HCT116 (cell line): ENCODE data around the gene SETD6. TPM values are rescaled to one million over a fixed set of nuclear protein-coding genes. Genes with fewer than 3 reads are reported as not detected.

Experiments
- ATAC-seq: fragments of 200-7000 bp; cut with Tn5 transposase; 2 replicates; pipeline ENCODE4 v1.9.1; 2020; ENCODE audit warnings: mild to moderate bottlenecking, moderate library complexity
- BruUV-seq: library from RNA; stranded (reverse); fragments of 400-500 nt; replicated peaks from 2 replicates; lab custom pipeline; 2021; lab: Mats Ljungman, UMichigan
- CTCF ChIA-PET: fragments of 300-600 bp; sonication (Branson Sonifier 250); formaldehyde crosslinking; loops from one replicate; lab custom pipeline; 2021; ENCODE audit warnings: antibody characterized with exemption; lab: Charles Lee
- POLR2A ChIA-PET: fragments of 300-600, 350-600 bp; sonication (Branson Sonifier 250); formaldehyde crosslinking; loops from one replicate; lab custom pipeline; 2021; ENCODE audit warnings: antibody characterized with exemption; lab: Charles Lee
- RAD21 ChIA-PET, 2 experiments: fragments of 300-600 bp; sonication (Branson Sonifier 250); formaldehyde crosslinking; loops; one replicate each; lab custom pipeline; 2023; ENCODE audit warnings: low total read pairs in 2 of 2; ENCODE audit not compliant: uncharacterized antibody in 2 of 2, unreplicated experiment in 2 of 2, low non-redundant PET in 1 of 2; lab: Charles Lee
- DNase-seq: peaks from one replicate; pipeline ENCODE4 v3.0.0-alpha.2; 2010; ENCODE audit warnings: low read depth, low spot score
- H2AFZ ChIP-seq: fragments of 200-600 bp; shearing (Covaris generic), sonication (generic); 2 replicates; pipeline ENCODE4 v1.6.1; 2017; ENCODE audit warnings: low read depth, mixed run types, mixed read lengths, antibody characterized with exemption, low read length; ENCODE audit not compliant: poor library complexity, severe bottlenecking
- H3K27ac ChIP-seq: 2 replicates; pipeline ENCODE4 v1.5.1; 2012; ENCODE audit warnings: low read depth, low read length
- H3K27me3 ChIP-seq: fragments of 200-600 bp; sonication (generic); 2 replicates; pipeline ENCODE4 v1.6.1; 2016; ENCODE audit warnings: mixed run types, low read length, mixed read lengths; ENCODE audit not compliant: insufficient read depth
- H3K36me3 ChIP-seq, 2 experiments: fragments of 200-500 bp in 1 of 2; fragments of 200-600 bp in 1 of 2; sonication (Bioruptor generic) in 1 of 2; sonication (generic) in 1 of 2; 2 replicates each; pipeline versions ENCODE4 v1.5.1 to v1.6.1; 2014 to 2016; ENCODE audit warnings: low read length in 2 of 2, inconsistent platforms in 1 of 2, mixed read lengths in 1 of 2, mixed run types in 1 of 2; ENCODE audit not compliant: insufficient read depth in 2 of 2, control insufficient read depth in 1 of 2
- H3K4me1 ChIP-seq, 2 experiments: fragments of 200-600 bp in 1 of 2; sonication (generic) in 1 of 2; 2 replicates each; pipeline versions ENCODE4 v1.5.1 to v1.6.1; 2012 to 2017; ENCODE audit warnings: low read length in 2 of 2, inconsistent platforms in 1 of 2, mild to moderate bottlenecking in 1 of 2, mixed read lengths in 1 of 2, mixed run types in 1 of 2, moderate library complexity in 1 of 2; ENCODE audit not compliant: insufficient read depth in 2 of 2, control insufficient read depth in 1 of 2
- H3K4me2 ChIP-seq: fragments of 200-600 bp; sonication (generic); 2 replicates; pipeline ENCODE4 v1.6.1; 2017; ENCODE audit warnings: mixed run types, low read length, mixed read lengths
- H3K4me3 ChIP-seq, 2 experiments: fragments of 200-600 bp in 1 of 2; sonication (generic) in 1 of 2; replicated peaks in 1 of 2; 2 replicates each; pipeline ENCODE4 v1.5.1; 2011 to 2016; ENCODE audit warnings: low read length in 2 of 2, control low read depth in 1 of 2, low read depth in 1 of 2, mild to moderate bottlenecking in 1 of 2, mixed read lengths in 1 of 2, mixed run types in 1 of 2
- H3K79me2 ChIP-seq: fragments of 200-600 bp; sonication (generic); 2 replicates; pipeline ENCODE4 v1.6.1; 2017; ENCODE audit warnings: mild to moderate bottlenecking, mixed run types, low read length, moderate library complexity, mixed read lengths; ENCODE audit not compliant: insufficient read depth
- H3K9ac ChIP-seq: fragments of 200-600 bp; sonication (generic); 2 replicates; pipeline ENCODE4 v1.6.1; 2016; ENCODE audit warnings: low read length, mixed read lengths
- H3K9me2 ChIP-seq: fragments of 200-600 bp; sonication (generic), shearing (Covaris generic); 2 replicates; pipeline ENCODE4 v1.6.1; 2017; ENCODE audit warnings: mixed run types, mild to moderate bottlenecking, moderate library complexity; ENCODE audit not compliant: insufficient read depth
- H3K9me3 ChIP-seq, 2 experiments: fragments of 200-500 bp in 1 of 2; fragments of 200-600 bp in 1 of 2; sonication (Bioruptor generic) in 1 of 2; sonication (generic) in 1 of 2; 2 replicates each; pipeline ENCODE4 v1.6.1; 2014 to 2017; ENCODE audit warnings: low read length in 2 of 2, mixed read lengths in 2 of 2, inconsistent platforms in 1 of 2, low read depth in 1 of 2, mild to moderate bottlenecking in 1 of 2, mixed run types in 1 of 2, moderate library complexity in 1 of 2; ENCODE audit not compliant: control insufficient read depth in 1 of 2, insufficient read depth in 1 of 2
- H4K20me1 ChIP-seq: fragments of 200-600 bp; sonication (generic), shearing (Covaris generic); 2 replicates; pipeline ENCODE4 v1.6.1; 2017; ENCODE audit warnings: mixed run types, mild to moderate bottlenecking, moderate library complexity; ENCODE audit not compliant: insufficient read depth
- CBX3 ChIP-seq: IDR thresholded peaks from 2 replicates; pipeline ENCODE4 v1.6.1; 2012; ENCODE audit warnings: low read depth
- CEBPB ChIP-seq: IDR thresholded peaks from 2 replicates; pipeline ENCODE4 v1.6.1; 2012; ENCODE audit warnings: low read depth
- EZH2 ChIP-seq: fragments of 200-600 bp; sonication (generic); IDR thresholded peaks from 2 replicates; pipeline ENCODE4 v1.6.1; 2017; ENCODE audit warnings: antibody characterized with exemption, mixed run types
- EZH2phosphoT487 ChIP-seq: fragments of 200-600 bp; IDR thresholded peaks from 2 replicates; pipeline ENCODE4 v1.6.1; 2018; ENCODE audit warnings: antibody characterized with exemption, borderline replicate concordance
- RAD21 ChIP-seq: IDR thresholded peaks from 2 replicates; pipeline ENCODE4 v1.6.1; 2012; ENCODE audit warnings: low read depth, mild to moderate bottlenecking
- TCF7L2 ChIP-seq: IDR thresholded peaks from 2 replicates; pipeline ENCODE4 v1.7.0; 2011; ENCODE audit warnings: borderline replicate concordance, inconsistent platforms; ENCODE audit not compliant: insufficient read depth, insufficient read length; ENCODE audit errors: extremely low read depth
- YY1 ChIP-seq: IDR thresholded peaks from 2 replicates; pipeline ENCODE4 v1.6.1; 2011; ENCODE audit warnings: low read length, low read depth, moderate library complexity, mild to moderate bottlenecking; ENCODE audit not compliant: insufficient replicate concordance; ENCODE audit errors: extremely low read depth
- ZNF274 ChIP-seq: fragments of 200-500 bp; sonication (Bioruptor generic); IDR thresholded peaks from 2 replicates; pipeline ENCODE4 v1.6.1; 2014; ENCODE audit warnings: mild to moderate bottlenecking, low read depth, low read length, inconsistent platforms
- intact Hi-C: fragments of 100-400 bp; cut with micrococcal nuclease; formaldehyde crosslinking; loops from 2 replicates; pipeline ENCODE4 v1.10.0; 2022
- total RNA-seq: library from RNA; stranded (reverse); gene quantifications from one replicate; pipeline ENCODE4 v1.2.1, GENCODE V29; 2021; ENCODE audit not compliant: unreplicated experiment
- TF ChIP-seq, protein P1 (sequence below): IDR thresholded peaks from 2 replicates; pipeline ENCODE4 v1.6.1; 2012
- TF ChIP-seq, protein P2 (sequence below): IDR thresholded peaks from 2 replicates; pipeline ENCODE4 v1.6.1; 2012

Gene SETD6
- total RNA-seq, 1 experiment from 2014 or later, result 26.6 TPM

DNA sequence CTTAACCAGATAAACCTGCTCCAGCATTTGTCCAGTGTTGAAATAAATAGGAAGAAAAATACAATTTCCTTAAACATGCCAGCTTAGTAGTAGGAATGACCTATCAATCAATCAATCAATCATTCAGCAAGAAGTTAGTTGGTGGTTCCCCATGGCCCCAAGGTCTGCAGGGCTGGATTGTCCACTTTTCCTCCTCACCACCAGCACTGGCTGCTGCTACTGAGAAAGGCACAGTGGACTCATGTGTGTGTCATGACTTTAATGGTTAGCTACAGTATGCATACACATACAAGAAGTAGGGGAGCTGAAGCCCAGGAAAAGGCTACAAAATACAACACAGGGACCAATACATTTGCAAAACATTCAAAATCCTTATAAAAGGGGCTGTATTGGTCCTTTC, 4.4 kb downstream of the SETD6 start:
- Histone ChIP-seq H3K79me2 (peaks cover 63% of the 10 kb centered on the region), H3K36me3 (peaks cover 57 to 67% of the 10 kb centered on the region in 2 experiments)

DNA sequence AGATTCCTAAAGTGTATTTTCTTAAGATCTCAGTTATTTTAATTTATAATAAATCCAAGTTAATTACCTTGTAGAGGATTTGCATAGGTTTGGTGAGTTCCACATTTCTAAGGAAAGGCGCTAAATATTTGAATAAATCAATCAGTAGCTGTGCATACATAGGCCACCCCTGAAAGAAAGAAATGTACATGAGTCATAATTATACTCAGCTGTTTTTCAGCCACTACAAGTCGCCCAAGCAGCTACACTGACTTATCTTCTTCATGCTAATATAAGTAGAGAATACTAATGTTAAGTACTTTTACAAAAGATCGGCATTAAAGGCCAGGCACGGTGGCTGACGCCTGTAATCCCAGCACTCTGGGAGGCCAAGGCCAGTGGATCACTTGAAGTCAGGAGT, 14.9 kb downstream of the SETD6 start:
- no peaks in the 10 kb centered on the region for H3K9me3 ChIP-seq
- no peaks in the 10 kb centered on the region for H4K20me1 ChIP-seq
- no peaks in the 10 kb centered on the region for H3K27me3 ChIP-seq
- ATAC-seq, result no peak
- CTCF ChIA-PET, result no interaction called here
- no peaks in the 10 kb centered on the region for H3K4me1 ChIP-seq
- no peaks in the 10 kb centered on the region for H3K9me2 ChIP-seq
- RAD21 ChIA-PET, result no interaction called here
- no peak overlapping the region for H2AFZ ChIP-seq
- POLR2A ChIA-PET, result no interaction called here
- peaks cover 39% of the 10 kb centered on the region for H3K79me2 ChIP-seq
- no peak for TF ChIP-seq EZH2
- TF ChIP-seq RAD21, result no peak
- no peak for TF ChIP-seq CEBPB
- TF ChIP-seq, protein P1, sequence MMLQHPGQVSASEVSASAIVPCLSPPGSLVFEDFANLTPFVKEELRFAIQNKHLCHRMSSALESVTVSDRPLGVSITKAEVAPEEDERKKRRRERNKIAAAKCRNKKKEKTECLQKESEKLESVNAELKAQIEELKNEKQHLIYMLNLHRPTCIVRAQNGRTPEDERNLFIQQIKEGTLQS, result no peak
- no peak for TF ChIP-seq ZNF274
- TF ChIP-seq CBX3, result no peak
- TF ChIP-seq TCF7L2, result no peak
- no peak overlapping the region for H3K4me2 ChIP-seq
- intact Hi-C loops, result loop anchor here (5.0 kb wide), 1 partner anchor 42 kb away; no protein-coding TSS in a partner anchor
- BruUV-seq, result no TSS peak
- no peak overlapping the region for H3K4me3 ChIP-seq
- H3K27ac ChIP-seq, result no peak overlapping the region
- no peak for DNase-seq
- H3K36me3 ChIP-seq, result peaks cover 75 to 80% of the 10 kb centered on the region in 2 experiments
- H3K9ac ChIP-seq, result no peak overlapping the region

More for the DNA sequence above, 4.4 kb downstream of the SETD6 start:
- DNase-seq, result no peak
- TF ChIP-seq, protein P2, sequence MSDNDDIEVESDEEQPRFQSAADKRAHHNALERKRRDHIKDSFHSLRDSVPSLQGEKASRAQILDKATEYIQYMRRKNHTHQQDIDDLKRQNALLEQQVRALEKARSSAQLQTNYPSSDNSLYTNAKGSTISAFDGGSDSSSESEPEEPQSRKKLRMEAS, result no peak
- TF ChIP-seq EZH2phosphoT487, result no peak
- no peak for TF ChIP-seq RAD21
- TF ChIP-seq YY1, result no peak
- TF ChIP-seq CBX3, result no peak
- no peaks in the 10 kb centered on the region for H3K27me3 ChIP-seq
- ChIA-PET RAD21 (interaction anchor here in 1 of 2 experiments (0.6 kb wide), 1 partner anchor 135 kb away, joined by 5 read pairs; no protein-coding TSS in a partner anchor), CTCF (no interaction called here), POLR2A (no interaction called here)
- no peak overlapping the region for H3K9ac ChIP-seq
- BruUV-seq, result no TSS peak
- ATAC-seq, result no peak
- H3K9me3 ChIP-seq, result no peaks in the 10 kb centered on the region
- peaks cover 5 to 16% of the 10 kb centered on the region in 2 experiments; a peak in 3 of 4 replicates for H3K4me1 ChIP-seq
- no peaks in the 10 kb centered on the region for H3K9me2 ChIP-seq
- no peak overlapping the region for H3K27ac ChIP-seq
- no peaks in the 10 kb centered on the region; the same call in 1 of the 2 replicates for H4K20me1 ChIP-seq
- intact Hi-C loops, result no loop called here
- H3K4me2 ChIP-seq, result no peak overlapping the region
- H3K4me3 ChIP-seq, result no peak overlapping the region
- H2AFZ ChIP-seq, result no peak overlapping the region
